Keratinocyte (primary cell): ENCODE data around the gene SEC24C.
"Not testable (repeated sequence)": the region's sequence is repeated elsewhere in the genome, so short reads cannot be mapped to it uniquely, and the experiment has no call there.

Experiments
- EZH2 ChIP-seq: IDR thresholded peaks from one replicate; pipeline ENCODE4 v1.6.1; 2012; ENCODE audit warnings: inconsistent platforms, mild to moderate bottlenecking, low read length, moderate library complexity
- TF ChIP-seq, protein P1 (sequence below), 3 experiments: IDR thresholded peaks in 1 of 3; conservative IDR thresholded peaks in 1 of 3; optimal IDR thresholded peaks in 1 of 3; 2 replicates in 2 of 3; 3 replicates in 1 of 3; pipeline versions ENCODE3 to v1.5.1; 2011; ENCODE audit warnings: low read length in 3 of 3, mild to moderate bottlenecking in 3 of 3, moderate library complexity in 2 of 3, control low read depth in 1 of 3, inconsistent platforms in 1 of 3; ENCODE audit not compliant: insufficient read depth in 2 of 3; ENCODE audit errors: extremely low read depth in 1 of 3

DNA sequence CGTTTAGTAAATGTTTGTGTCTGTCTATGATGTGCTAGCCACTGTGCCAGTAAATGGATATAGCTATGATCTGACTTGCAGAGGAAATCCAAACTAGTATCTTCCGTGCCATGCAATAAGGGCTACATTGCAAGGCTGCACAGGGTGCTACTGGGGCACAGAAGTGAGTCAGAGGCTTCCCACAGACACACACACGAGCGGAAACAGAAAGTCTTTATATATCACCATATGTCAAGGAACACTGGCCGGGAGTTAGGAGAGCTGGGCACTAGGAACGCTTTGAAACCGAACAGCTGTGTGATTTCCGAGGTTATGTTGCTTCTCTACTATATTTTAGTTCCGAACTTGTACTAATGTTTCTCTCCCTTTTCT, 14.4 kb upstream of the SEC24C start:
- TF ChIP-seq, protein P1, sequence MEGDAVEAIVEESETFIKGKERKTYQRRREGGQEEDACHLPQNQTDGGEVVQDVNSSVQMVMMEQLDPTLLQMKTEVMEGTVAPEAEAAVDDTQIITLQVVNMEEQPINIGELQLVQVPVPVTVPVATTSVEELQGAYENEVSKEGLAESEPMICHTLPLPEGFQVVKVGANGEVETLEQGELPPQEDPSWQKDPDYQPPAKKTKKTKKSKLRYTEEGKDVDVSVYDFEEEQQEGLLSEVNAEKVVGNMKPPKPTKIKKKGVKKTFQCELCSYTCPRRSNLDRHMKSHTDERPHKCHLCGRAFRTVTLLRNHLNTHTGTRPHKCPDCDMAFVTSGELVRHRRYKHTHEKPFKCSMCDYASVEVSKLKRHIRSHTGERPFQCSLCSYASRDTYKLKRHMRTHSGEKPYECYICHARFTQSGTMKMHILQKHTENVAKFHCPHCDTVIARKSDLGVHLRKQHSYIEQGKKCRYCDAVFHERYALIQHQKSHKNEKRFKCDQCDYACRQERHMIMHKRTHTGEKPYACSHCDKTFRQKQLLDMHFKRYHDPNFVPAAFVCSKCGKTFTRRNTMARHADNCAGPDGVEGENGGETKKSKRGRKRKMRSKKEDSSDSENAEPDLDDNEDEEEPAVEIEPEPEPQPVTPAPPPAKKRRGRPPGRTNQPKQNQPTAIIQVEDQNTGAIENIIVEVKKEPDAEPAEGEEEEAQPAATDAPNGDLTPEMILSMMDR (optimal IDR thresholded peaks at IDR 0.05 in 1 of 3, IDR thresholded peaks at IDR 0.05 in 1 of 3, conservative IDR thresholded peaks at IDR 0.05 in 1 of 3; ENCODE audit: extremely low read depth in 1 of 3, insufficient read depth in 2 of 3, low read length in 3 of 3): not testable (repeated sequence)
- TF ChIP-seq EZH2: not testable (repeated sequence)
